GM20431 (cell line): ENCODE results near the gene OR7A10.

Experiments
- in situ Hi-C: fragments of 300-500 bp; cut with MseI, MboI; formaldehyde crosslinking; loops from one replicate; pipeline ENCODE4 v1.15.0; 2020; ENCODE audit warnings: low sequenced_read_pairs; ENCODE audit not compliant: unreplicated experiment

The OR7A10 gene

GRCh38 chr19:14848822-14849221 is at the start of gene OR7A10:
Gene OR7A10, minus strand, starts transcription at chr19:14848922. Its CDS starts 7,045 bp downstream, at chr19:14841877.
- in situ Hi-C loops, result no loop called here

GRCh38 chr19:14890643-14891379 is 42.1 kb upstream of the OR7A10 start:
- in situ Hi-C loops, result no loop called here

GRCh38 chr19:14889994-14890642 is 41.4 kb upstream of the OR7A10 start:
- in situ Hi-C loops, result no loop called here

- in situ Hi-C loops, result no loop called here
Observed at GRCh38 chr19:14886032-14886431, 37.3 kb upstream of the OR7A10 start, which contains the start of gene OR7A17. Gene OR7A17, minus strand, starts transcription at chr19:14886132. Its CDS starts 4,777 bp downstream, at chr19:14881355.

- in situ Hi-C loops, result loop anchor here (25.0 kb wide), 1 partner anchor 309 kb away; the partner anchor contains the start of gene NDUFB7
Observed at GRCh38 chr19:14871619-14872230, 23.0 kb upstream of the OR7A10 start.

- in situ Hi-C loops, result loop anchor here (25.0 kb wide), 1 partner anchor 306 kb away; the partner anchor contains the start of gene NDUFB7
Observed at GRCh38 chr19:14868497-14868896, 19.8 kb upstream of the OR7A10 start.

- in situ Hi-C loops, result no loop called here
Observed at GRCh38 chr19:14843578-14843977, 5.1 kb downstream of the OR7A10 start.

GRCh38 chr19:14843169-14843568 is 5.6 kb downstream of the OR7A10 start:
- in situ Hi-C loops, result no loop called here

GRCh38 chr19:14840206-14840605 is 8.5 kb downstream of the OR7A10 start:
- in situ Hi-C loops, result no loop called here

- in situ Hi-C loops, result no loop called here
Observed at GRCh38 chr19:14837391-14837790, 11.3 kb downstream of the OR7A10 start.

GRCh38 chr19:14835011-14835410 is 13.7 kb downstream of the OR7A10 start, which contains the start of the genes OR7A5 and OR7C1:
Gene OR7A5, minus strand, starts transcription at chr19:14835185. Its CDS starts 6,944 bp downstream, at chr19:14828241.
Gene OR7C1, minus strand, starts transcription at chr19:14835185. Its CDS starts 35,049 bp downstream, at chr19:14800136.
- in situ Hi-C loops, result no loop called here

GRCh38 chr19:14830702-14831101 is 18.0 kb downstream of the OR7A10 start:
- in situ Hi-C loops, result no loop called here

- in situ Hi-C loops, result no loop called here
Observed at GRCh38 chr19:14826006-14826405, 22.7 kb downstream of the OR7A10 start.

GRCh38 chr19:14821937-14822336 is 26.8 kb downstream of the OR7A10 start:
- in situ Hi-C loops, result no loop called here

GRCh38 chr19:14818588-14818987 is 30.1 kb downstream of the OR7A10 start:
- in situ Hi-C loops, result no loop called here

GRCh38 chr19:14817052-14817451 is 31.7 kb downstream of the OR7A10 start:
- in situ Hi-C loops, result no loop called here

- in situ Hi-C loops, result no loop called here
Observed at GRCh38 chr19:14814982-14815652, 33.6 kb downstream of the OR7A10 start.

- in situ Hi-C loops, result no loop called here
Observed at GRCh38 chr19:14809272-14810057, 39.3 kb downstream of the OR7A10 start.

- in situ Hi-C loops, result no loop called here
Observed at GRCh38 chr19:14804765-14805164, 44.0 kb downstream of the OR7A10 start.
